GM12878 (cell line): ENCODE data around the gene RABEP2. TPM values are rescaled to one million over a fixed set of nuclear protein-coding genes. Genes with fewer than 3 reads are reported as not detected.

Experiments used
- ATAC-seq: fragments of 200-7000 bp; cut with Tn5 transposase; 3 replicates; pipeline ENCODE4 v1.9.1; 2020; ENCODE audit warnings: mild to moderate bottlenecking, moderate library complexity
- BruUV-seq: library from RNA; stranded (reverse); fragments of 400-500 nt; replicated peaks from 2 replicates; lab custom pipeline; 2021; lab: Mats Ljungman, UMichigan
- CTCF ChIA-PET: fragments of 300-600 bp; sonication (Branson Sonifier 250); formaldehyde crosslinking; extraction: SDS; loops from one replicate; lab custom pipeline; 2021; ENCODE audit warnings: inconsistent platforms; lab: Yijun Ruan, JAX
- POLR2A ChIA-PET: fragments of 350-600 bp; formaldehyde crosslinking; extraction: SDS; loops from one replicate; lab custom pipeline; 2021; ENCODE audit warnings: inconsistent platforms; lab: Charles Lee
- RAD21 ChIA-PET: fragments of 300-600 bp; sonication (Branson Sonifier 250); formaldehyde crosslinking; loops from one replicate; lab custom pipeline; 2023; ENCODE audit warnings: antibody characterized with exemption; ENCODE audit not compliant: unreplicated experiment; lab: Charles Lee
- SMC1A ChIA-PET: fragments of 300-600 bp; sonication (Branson Sonifier 250); formaldehyde crosslinking; loops from one replicate; lab custom pipeline; 2023; ENCODE audit not compliant: unreplicated experiment, uncharacterized antibody; lab: Charles Lee
- DNase-seq: peaks from one replicate; pipeline ENCODE4 v3.0.0-alpha.2; 2011; ENCODE audit warnings: low read depth, low spot score
- FAIRE-seq: peaks from 3 replicates; lab custom pipeline; 2011; peaks lifted over from hg19 to GRCh38; lab: Jason Lieb, UNC
- H2AFZ ChIP-seq: 2 replicates; pipeline ENCODE4 v1.6.0; 2011; ENCODE audit warnings: low read depth, low read length, control low read depth; ENCODE audit not compliant: control insufficient read depth
- H3K27ac ChIP-seq: 2 replicates; pipeline ENCODE4 v1.5.1; 2011; ENCODE audit warnings: control low read depth; ENCODE audit not compliant: control insufficient read depth, insufficient read depth
- H3K27me3 ChIP-seq, 2 experiments: replicated peaks in 1 of 2; 2 replicates each; pipeline versions ENCODE4 v1.6.0 to v1.6.1; 2011; ENCODE audit warnings: low read length in 1 of 2; ENCODE audit not compliant: control insufficient read depth in 2 of 2, insufficient read depth in 2 of 2
- H3K36me3 ChIP-seq, 2 experiments: 2 replicates each; pipeline ENCODE4 v1.5.1; 2011; ENCODE audit warnings: low read length in 1 of 2; ENCODE audit not compliant: control insufficient read depth in 2 of 2, insufficient read depth in 2 of 2
- H3K4me1 ChIP-seq: 2 replicates; pipeline ENCODE4 v1.6.1; 2011; ENCODE audit warnings: mild to moderate bottlenecking, low read length, moderate library complexity, mixed read lengths; ENCODE audit not compliant: control insufficient read depth, insufficient read depth
- H3K4me2 ChIP-seq: 2 replicates; pipeline ENCODE4 v1.6.0; 2011; ENCODE audit warnings: control low read depth; ENCODE audit not compliant: control insufficient read depth, insufficient read depth
- H3K4me3 ChIP-seq: fragments of 200-600 bp; sonication (generic); 2 replicates; pipeline ENCODE4 v1.5.1; 2016
- H3K79me2 ChIP-seq: 2 replicates; pipeline ENCODE4 v1.6.0; 2011; ENCODE audit warnings: low read length; ENCODE audit not compliant: control insufficient read depth, insufficient read depth
- H3K9ac ChIP-seq: 2 replicates; pipeline ENCODE4 v1.8.0; 2011; ENCODE audit warnings: low read length, control low read depth, mixed read lengths; ENCODE audit not compliant: control insufficient read depth, insufficient read depth
- H3K9me3 ChIP-seq: replicated peaks from 3 replicates; pipeline ENCODE4 v1.5.1; 2011; ENCODE audit warnings: mild to moderate bottlenecking, low read length; ENCODE audit not compliant: control insufficient read depth, insufficient read depth
- H4K20me1 ChIP-seq: 2 replicates; pipeline ENCODE4 v1.6.0; 2011; ENCODE audit not compliant: control insufficient read depth, insufficient read depth
- BCLAF1 ChIP-seq: fragments of 450-650 bp; IDR thresholded peaks from 2 replicates; pipeline ENCODE4 v1.6.1; 2017; ENCODE audit warnings: antibody characterized with exemption, mild to moderate bottlenecking, moderate library complexity
- CEBPZ ChIP-seq: fragments of 150-350 bp; IDR thresholded peaks from 2 replicates; pipeline ENCODE4 v1.6.1; 2016; ENCODE audit warnings: low read depth, low read length
- EGR1 ChIP-seq, 2 experiments: IDR thresholded peaks; 1 replicate in 1 of 2; 2 replicates in 1 of 2; pipeline ENCODE4 v1.6.1; 2011 to 2012; ENCODE audit warnings: low read depth in 2 of 2, low read length in 2 of 2, borderline replicate concordance in 1 of 2, mild to moderate bottlenecking in 1 of 2, moderate library complexity in 1 of 2
- GATAD2B ChIP-seq: fragments of 450-650 bp; conservative IDR thresholded peaks from 2 replicates; pipeline ENCODE4 v1.6.1; 2017; ENCODE audit warnings: low read depth, mild to moderate bottlenecking, moderate library complexity
- KAT2A ChIP-seq: conservative IDR thresholded peaks from 2 replicates; pipeline ENCODE4 v1.6.1; 2011; ENCODE audit warnings: low read depth, low read length; ENCODE audit not compliant: control insufficient read depth
- MEF2B ChIP-seq: fragments of 450-650 bp; IDR thresholded peaks from 2 replicates; pipeline ENCODE4 v1.6.1; 2018; ENCODE audit warnings: mild to moderate bottlenecking, moderate library complexity; ENCODE audit not compliant: partially characterized antibody, poor library complexity, severe bottlenecking
- NKRF ChIP-seq: fragments of 450-650 bp; conservative IDR thresholded peaks from 2 replicates; pipeline ENCODE4 v1.6.1; 2017; ENCODE audit warnings: mild to moderate bottlenecking, moderate library complexity
- NRF1 ChIP-seq: conservative IDR thresholded peaks from 2 replicates; pipeline ENCODE4 v1.6.1; 2011; ENCODE audit warnings: mild to moderate bottlenecking, low read depth, low read length, improper control_type of control experiment
- PAX8 ChIP-seq: fragments of 450-650 bp; IDR thresholded peaks from 2 replicates; pipeline ENCODE4 v1.6.1; 2017; ENCODE audit warnings: mild to moderate bottlenecking, moderate library complexity
- POLR2AphosphoS5 ChIP-seq: IDR thresholded peaks from 2 replicates; pipeline ENCODE4 v1.6.1; 2011; ENCODE audit warnings: mild to moderate bottlenecking, low read length, inconsistent platforms
- RUNX3 ChIP-seq: IDR thresholded peaks from 2 replicates; pipeline ENCODE4 v1.6.1; 2012; ENCODE audit warnings: low read length, inconsistent platforms
- SIN3A ChIP-seq: IDR thresholded peaks from 2 replicates; pipeline ENCODE4 v1.6.1; 2012; ENCODE audit warnings: low read depth, low read length, improper control_type of control experiment
- SIX5 ChIP-seq: IDR thresholded peaks from 2 replicates; pipeline ENCODE4 v1.6.1; 2011; ENCODE audit warnings: mild to moderate bottlenecking, low read depth, low read length, moderate library complexity; ENCODE audit not compliant: severe bottlenecking
- SMAD1 ChIP-seq: fragments of 450-650 bp; IDR thresholded peaks from 2 replicates; pipeline ENCODE4 v1.6.1; 2018; ENCODE audit warnings: mild to moderate bottlenecking, low read depth; ENCODE audit not compliant: partially characterized antibody
- WGBS: methylation state at CpG from one replicate; pipeline ENCODE4 v1.1.6; 2016; ENCODE audit warnings: low lambda C conversion rate; ENCODE audit not compliant: insufficient replicate concordance, insufficient coverage; ENCODE audit errors: missing lambda C conversion rate; 5-methylcytosine and 5-hydroxymethylcytosine counted together
- in situ Hi-C: fragments of 300-500 bp; cut with MboI; formaldehyde crosslinking; loops from 9 replicates; pipeline ENCODE4 v1.14.3; 2018; ENCODE audit warnings: mixed read lengths
- intact Hi-C: fragments of 100-400 bp; cut with micrococcal nuclease; formaldehyde crosslinking; loops from one replicate; pipeline ENCODE4 v1.14.2; 2022; ENCODE audit not compliant: unreplicated experiment
- polyA plus RNA-seq, 11 experiments: library from polyadenylated mRNA; depleted of rRNA in 4 of 11; unstranded in 6 of 11; stranded (reverse) in 5 of 11; fragments of >200 nt; fragmentation: Nextera tagmentation in 4 of 11; fragmentation: Illumina TruSeq in 1 of 11; extraction: Ambion mirVana in 4 of 11; extraction: Trizol in 1 of 11; gene quantifications; 1 replicate in 1 of 11; 2 replicates in 10 of 11; pipeline versions ENCODE4 v1.2.1 to v1.2.3, GENCODE V29; 2011 to 2016; ENCODE audit warnings: inconsistent platforms in 2 of 11, missing spikeins in 2 of 11, low read depth in 1 of 11
- total RNA-seq, 4 experiments: library from RNA; depleted of rRNA in 3 of 4; stranded (reverse); fragments of >200 nt in 3 of 4; fragmentation: Illumina TruSeq in 1 of 4; extraction: Trizol in 1 of 4; gene quantifications; 2 replicates each; pipeline versions ENCODE4 v1.2.1 to v1.2.3, GENCODE V29; 2013 to 2021

RABEP2 gene
- total and polyA plus RNA-seq, 10 of the 15 experiments (the other 5 are each of a cell fraction or from before 2014, with no cell fraction given): 0.47 to 33.2 (median 18.6) TPM

- H4K20me1 ChIP-seq: no peaks in the 10 kb centered on the region
- intact Hi-C loops (no loop called here), in situ Hi-C loops (no loop called here)
- POLR2A ChIA-PET: interaction anchor here (0.7 to 1.5 kb wide), 3 partner anchors 10 to 36 kb away, joined by 3 to 6 read pairs (median 4); partner anchors contain the start of gene SH2B1
- SMC1A ChIA-PET: interaction anchor here (1.4 to 2.4 kb wide), 2 partner anchors 9 to 23 kb away, joined by 4 to 7 read pairs; no protein-coding TSS in a partner anchor
- FAIRE-seq: no peak
- no peaks in the 10 kb centered on the region for H3K9me3 ChIP-seq
- ATAC-seq: no peak
- H3K27ac ChIP-seq: no peak overlapping the region
- no peak overlapping the region for H3K9ac ChIP-seq
- H2AFZ ChIP-seq: no peak overlapping the region
- H3K4me2 ChIP-seq: no peak overlapping the region
- RAD21 ChIA-PET: no interaction called here
- no peaks in the 10 kb centered on the region for H3K27me3 ChIP-seq
- H3K79me2 ChIP-seq: no peaks in the 10 kb centered on the region
- no peaks in the 10 kb centered on the region; the same call in 1 of the 2 replicates for H3K4me1 ChIP-seq
- H3K36me3 ChIP-seq: peaks cover 0 to 1% of the 10 kb centered on the region in 2 experiments; a peak in 1 of 4 replicates
- no TSS peak for BruUV-seq
- DNase-seq: no peak
- 94% methylated on average over 10 of the region's 11 CpGs for WGBS
- CTCF ChIA-PET: interaction anchor here (0.9 kb wide), 1 partner anchor 45 kb away, joined by 4 read pairs; no protein-coding TSS in a partner anchor
- no peak overlapping the region for H3K4me3 ChIP-seq
- no peak for TF ChIP-seq SIN3A
- TF ChIP-seq POLR2AphosphoS5: no peak
- no peak for TF ChIP-seq NRF1
- no peak for TF ChIP-seq MEF2B
- TF ChIP-seq BCLAF1: no peak
- no peak for TF ChIP-seq SMAD1
- TF ChIP-seq EGR1 (IDR thresholded peaks at IDR 0.05; ENCODE audit: borderline replicate concordance in 1 of 2, low read depth in 2 of 2, low read length in 2 of 2): no peak
- TF ChIP-seq CEBPZ: no peak
- no peak for TF ChIP-seq SIX5
- TF ChIP-seq KAT2A: no peak
- TF ChIP-seq RUNX3: no peak
- TF ChIP-seq PAX8: no peak
- TF ChIP-seq GATAD2B: no peak
- TF ChIP-seq NKRF: no peak
These were observed 25.0 kb downstream of the RABEP2 start for GRCh38 chr16:28899882-28900590.
